ENCODE results near the gene SVEP1.
"Not testable (repeated sequence)": the region's sequence is repeated elsewhere in the genome, so short reads cannot be mapped to it uniquely, and the experiment has no call there.

SVEP1 gene

GRCh38 chr9:110364451-110364850 is 215.1 kb downstream of the SVEP1 start:
- no peak for DNase-seq

DNA sequence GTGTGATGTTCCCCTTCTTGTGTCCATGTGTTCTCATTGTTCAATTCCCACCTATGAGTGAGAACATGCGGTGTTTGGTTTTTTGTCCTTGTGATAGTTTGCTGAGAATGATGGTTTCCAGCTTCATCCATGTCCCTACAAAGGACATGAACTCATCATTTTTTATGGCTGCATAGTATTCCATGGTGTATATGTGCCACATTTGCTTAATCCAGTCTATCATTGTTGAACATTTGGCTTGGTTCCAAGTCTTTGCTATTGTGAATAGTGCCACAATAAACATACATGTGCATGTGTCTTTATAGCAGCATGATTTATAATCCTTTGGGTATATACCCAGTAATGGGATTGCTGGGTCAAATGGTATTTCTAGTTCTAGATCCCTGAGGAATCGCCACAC is 220.5 kb downstream of the SVEP1 start:
- DNase-seq: not testable (repeated sequence)

DNA sequence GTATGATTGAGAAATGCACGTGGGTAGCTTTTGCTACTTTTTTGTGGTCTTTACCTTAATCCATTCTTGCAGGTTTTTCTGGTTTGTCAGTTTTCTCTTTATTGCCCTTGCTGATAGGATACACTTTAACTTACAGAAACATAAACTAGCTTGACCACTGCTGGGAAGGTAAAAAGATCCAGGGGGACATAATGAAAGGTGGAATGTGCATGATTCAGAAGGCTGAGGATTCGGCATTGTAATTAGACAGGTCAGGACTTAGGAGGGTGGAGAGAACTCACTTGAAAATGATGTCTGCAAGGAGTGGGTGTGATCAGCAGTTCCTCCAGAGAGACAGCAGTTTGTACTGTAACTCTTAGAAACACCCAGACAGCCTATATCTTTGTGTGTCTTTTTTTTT is 222.0 kb downstream of the SVEP1 start:
- DNase-seq: peak; percentile 9

DNA sequence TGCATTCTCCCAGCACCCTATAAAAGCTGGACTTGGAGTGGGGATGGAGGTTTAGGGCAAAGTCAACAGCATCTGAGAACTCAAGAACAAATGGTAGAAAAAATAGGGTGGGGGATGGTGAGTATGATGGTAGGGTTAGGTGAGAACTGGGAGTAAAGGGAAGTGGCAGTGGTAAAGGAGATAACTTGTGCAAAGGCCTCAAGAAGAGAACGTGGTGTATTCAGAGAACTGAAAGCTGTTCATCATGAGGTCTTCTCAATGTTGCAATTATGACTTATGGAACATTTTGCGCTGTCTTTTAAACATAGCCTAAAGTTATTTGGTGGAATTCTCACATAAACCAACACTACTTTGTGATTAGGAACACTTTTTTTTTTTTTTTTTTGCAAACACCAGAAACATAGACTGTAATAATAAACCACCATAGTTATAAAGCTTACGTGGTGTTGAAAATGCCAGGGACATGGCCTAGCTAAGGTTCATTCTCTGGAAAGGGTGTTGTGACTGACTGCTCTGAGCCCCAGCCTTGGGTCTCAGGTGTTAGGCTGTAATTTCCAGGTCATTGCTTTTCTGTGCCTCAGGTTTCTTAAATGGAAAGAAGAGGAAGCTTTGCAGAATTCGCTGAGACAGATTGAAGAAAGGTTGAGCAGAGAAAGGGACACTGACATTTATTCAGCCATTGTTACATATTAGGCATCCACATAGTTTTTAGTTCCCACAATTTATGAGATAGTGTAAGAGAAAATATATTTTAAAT is 222.7 kb downstream of the SVEP1 start:
- DNase-seq: no peak

GRCh38 chr9:110355911-110356310 is 223.6 kb downstream of the SVEP1 start:
- no peak for DNase-seq

- DNase-seq: no peak
Measured at GRCh38 chr9:110351009-110351467, 228.5 kb downstream of the SVEP1 start.

- no peak for DNase-seq
Measured at GRCh38 chr9:110346325-110346724, 233.2 kb downstream of the SVEP1 start.

GRCh38 chr9:110344821-110345220 is 234.7 kb downstream of the SVEP1 start:
- no peak for DNase-seq

DNA sequence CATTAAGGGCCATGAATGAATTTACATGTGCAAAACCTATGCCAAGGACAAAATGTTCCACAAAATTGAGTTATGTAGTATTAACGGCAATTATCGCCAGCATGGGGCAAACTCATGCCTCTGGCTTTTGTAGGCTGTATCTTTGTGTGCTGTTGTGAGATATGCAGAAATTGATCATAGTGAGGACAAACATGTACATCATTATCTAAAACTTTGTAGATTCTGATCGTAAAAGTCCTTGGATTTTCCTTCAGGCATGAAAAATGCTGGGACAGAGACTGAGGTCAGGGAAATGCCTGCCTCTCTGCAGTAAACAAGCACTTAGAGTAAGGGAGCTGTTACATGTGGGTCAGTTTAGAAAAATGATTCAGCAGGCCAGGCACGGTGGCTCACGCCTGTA is 236.0 kb downstream of the SVEP1 start:
- DNase-seq: no peak

GRCh38 chr9:110340306-110340705 is 239.2 kb downstream of the SVEP1 start:
- no peak for DNase-seq

- DNase-seq: no peak
Measured at GRCh38 chr9:110338143-110338542, 241.4 kb downstream of the SVEP1 start.

DNA sequence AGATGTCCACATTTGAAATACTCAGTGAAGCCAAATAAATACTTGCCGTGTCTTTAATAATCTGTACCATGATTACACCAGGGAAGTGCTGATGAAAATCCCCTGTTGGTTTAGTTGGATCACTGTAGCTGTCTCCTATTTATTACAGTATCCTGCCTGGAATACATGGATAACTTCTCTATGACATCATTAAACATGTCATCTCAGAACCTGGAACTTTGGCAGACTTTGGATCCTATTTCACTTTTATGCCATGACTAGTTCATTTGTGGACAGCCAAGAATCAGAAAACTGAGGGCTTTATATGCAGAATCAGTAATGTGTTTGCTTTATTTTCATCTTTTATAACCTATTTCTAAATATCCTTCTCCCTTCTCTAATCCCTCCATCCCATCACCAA is 241.8 kb downstream of the SVEP1 start, which contains the start of gene TXNDC8:
TXNDC8 (minus strand) TSS at position 137 of the 400 bp plus-strand sequence.
- peak; percentile 11 for DNase-seq

DNA sequence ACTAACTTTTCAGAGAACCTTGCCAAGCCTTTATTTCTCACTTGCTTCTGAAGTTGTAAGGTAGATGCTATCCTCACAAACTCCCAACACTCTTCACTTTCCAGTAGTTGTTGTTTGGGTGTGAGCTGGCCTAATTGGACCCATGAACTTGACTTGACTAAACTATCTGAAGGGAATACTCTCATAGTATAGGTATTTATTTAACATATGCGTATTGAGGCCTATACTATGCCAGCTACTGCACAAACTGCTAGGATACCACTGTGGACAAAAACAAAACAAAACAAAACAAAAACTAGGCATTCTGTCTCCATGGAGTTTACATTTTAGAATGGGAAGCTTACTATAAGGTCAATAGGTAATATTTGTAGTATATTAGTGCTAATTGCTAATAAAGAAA is 243.2 kb downstream of the SVEP1 start:
- no peak for DNase-seq

GRCh38 chr9:110334871-110335270 is 244.7 kb downstream of the SVEP1 start:
- DNase-seq: no peak

DNA sequence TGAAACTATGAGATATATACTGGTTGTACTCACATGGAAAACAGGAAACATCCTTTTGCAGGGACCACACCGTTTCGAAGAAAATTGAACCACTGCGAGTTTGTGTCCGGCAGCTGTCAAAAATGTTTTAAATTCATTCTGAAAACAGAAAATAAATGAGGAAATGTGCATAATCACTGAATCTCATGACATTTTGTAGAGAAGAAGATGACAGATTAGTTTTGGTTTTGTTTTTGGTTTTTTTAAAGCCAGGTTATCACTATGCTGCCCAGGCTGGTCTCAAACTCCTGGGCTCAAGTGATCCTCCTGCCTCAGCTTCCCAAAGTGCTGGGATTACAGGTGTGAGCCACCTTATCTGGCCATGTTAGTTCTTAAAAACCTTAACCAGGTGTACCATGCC is 245.4 kb downstream of the SVEP1 start:
- no peak for DNase-seq

- no peak for DNase-seq
Measured at GRCh38 chr9:110332766-110333165, 246.8 kb downstream of the SVEP1 start.

DNA sequence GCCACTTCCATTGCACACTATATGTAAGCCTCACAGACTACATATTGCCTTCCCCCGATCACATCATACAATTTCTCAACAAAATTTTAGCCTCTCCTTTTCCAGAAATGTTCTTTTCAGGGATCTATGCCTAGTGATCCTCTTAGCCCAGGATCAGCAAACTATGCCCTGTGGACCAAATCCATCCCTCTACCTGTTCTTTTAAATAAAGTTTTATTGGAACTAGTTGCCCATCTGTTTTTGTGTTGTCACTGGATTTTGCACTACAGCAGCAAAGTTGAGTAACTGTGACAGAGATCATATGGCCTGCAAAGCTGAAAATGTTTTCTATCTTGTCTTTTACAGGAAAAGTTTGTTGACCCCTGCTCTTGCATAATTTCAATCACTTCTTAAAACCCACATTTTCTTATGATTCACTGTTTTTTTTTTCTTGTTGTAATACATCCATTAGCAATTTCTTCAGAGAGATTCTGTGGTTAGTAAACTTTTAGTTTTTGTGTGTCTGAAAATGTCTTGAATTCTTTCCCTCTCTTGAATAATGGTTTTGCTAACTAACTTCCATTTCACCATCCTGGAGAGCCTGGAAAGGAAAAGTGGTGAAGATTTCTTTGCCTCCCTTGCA is 248.9 kb downstream of the SVEP1 start:
- DNase-seq: no peak

GRCh38 chr9:110329639-110330230 is 249.8 kb downstream of the SVEP1 start:
- no peak for DNase-seq

- no peak for DNase-seq
Measured at GRCh38 chr9:110328763-110329162, 250.8 kb downstream of the SVEP1 start.

- DNase-seq: no peak
Measured at GRCh38 chr9:110327716-110328115, 251.8 kb downstream of the SVEP1 start.

DNA sequence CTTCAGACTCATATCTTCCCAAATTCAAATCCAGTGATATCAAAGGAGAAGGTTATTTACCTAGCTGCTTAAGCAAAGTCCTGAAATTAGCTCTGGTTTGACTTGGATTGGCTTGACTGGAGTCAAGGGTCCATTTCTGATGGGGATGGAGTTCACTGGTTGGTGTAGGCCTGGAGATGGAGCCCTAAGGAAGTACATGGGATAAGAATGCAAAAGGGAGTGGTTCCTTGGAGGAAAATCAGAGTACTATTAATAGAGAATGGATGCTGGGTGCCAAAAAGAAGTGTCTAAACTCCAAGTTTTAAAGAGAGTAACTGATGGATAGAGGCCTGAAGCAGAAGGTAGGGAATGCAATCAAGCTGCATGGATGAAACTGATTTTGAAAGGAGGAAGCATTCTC is 255.7 kb downstream of the SVEP1 start:
- no peak for DNase-seq

DNA sequence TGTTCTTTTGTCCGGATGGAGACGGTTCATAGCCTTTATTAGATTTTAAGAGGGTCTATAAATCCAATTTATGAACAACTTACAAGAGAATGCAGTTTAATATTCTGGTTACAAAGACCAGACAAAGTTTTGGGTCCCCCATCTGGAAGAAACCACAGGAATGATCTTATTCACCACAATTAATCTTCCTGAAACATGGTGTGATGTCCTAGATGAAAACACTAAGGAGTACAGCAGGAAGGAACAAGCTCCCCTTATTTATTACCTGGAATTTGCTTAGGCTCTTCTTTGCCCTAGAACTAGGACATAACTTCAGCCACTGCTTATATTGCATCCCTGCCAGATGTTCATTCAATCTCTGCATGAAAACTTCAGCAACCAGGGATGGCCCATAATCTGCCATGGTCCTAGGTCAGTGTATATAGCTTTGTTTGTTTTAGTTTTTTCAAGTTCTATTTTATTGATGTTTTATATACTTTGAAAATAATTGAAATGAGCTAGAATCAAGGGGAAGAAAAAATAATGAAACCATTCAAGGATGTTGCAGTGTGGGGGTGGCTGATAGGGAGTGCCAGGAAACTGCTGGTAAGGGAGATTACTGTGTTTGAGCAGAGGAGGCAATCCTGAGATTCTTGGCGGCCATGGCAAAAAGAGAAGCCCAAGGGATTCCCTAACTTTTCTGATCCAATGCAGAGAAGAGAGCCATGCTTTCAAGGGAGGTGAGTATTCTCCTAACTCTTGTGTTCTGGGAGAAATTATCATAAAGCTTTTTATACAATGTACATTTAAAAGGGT is 258.7 kb downstream of the SVEP1 start:
- no peak for DNase-seq
